ENCODE measurements around the gene SNW1. TPM values are rescaled to one million over a fixed set of nuclear protein-coding genes. Genes with fewer than 3 reads are reported as not detected.

SNW1 gene
- total RNA-seq = 44.7 and 57.8 TPM in 2 replicates

GRCh38 chr14:77760381-77761204, at the start of gene SNW1:
TSS of gene SNW1 (minus strand) at chr14:77761156. CDS start at chr14:77761127, 29 bp downstream.

DNA sequence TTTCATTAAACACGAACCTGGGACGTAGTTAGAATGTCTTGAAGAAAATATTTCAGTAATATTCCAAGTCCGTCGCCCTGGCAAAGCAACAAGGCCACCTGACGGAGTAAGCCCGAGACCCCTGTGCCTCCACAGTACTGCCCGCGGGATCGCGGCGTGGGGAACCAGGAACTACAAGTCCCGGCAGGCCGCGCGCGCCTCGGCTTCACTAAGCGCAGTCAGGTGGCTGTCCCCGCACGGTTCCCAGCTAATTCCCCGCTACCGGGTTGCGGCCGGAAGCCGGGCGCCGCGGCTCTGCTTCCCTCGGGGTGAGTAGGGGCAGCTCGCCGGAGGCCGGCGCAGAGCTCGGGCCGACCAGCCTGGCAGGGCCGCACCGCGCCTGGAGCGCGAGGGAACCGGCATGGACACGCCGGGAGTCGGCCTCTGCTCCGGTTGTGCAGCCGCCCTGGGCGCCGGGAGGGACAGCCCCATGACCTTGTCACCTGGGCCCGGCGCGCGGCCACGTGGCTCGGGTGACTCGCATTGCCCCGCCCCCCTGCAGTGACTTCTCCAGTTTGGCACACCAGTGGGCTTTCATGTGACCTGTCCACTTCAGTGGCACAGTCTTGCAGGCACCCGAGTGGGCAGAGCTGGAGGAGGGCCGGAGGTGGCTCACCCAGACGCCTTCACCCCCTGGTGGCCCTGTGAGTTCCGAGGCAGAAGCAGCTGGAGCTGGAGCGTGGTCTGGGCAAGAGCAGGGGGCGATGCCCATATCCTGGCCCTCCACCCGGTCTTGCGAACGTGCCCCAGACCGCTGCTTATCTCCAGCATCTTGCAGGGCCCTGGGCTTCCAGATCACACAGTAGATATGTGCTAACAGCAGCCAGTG, 39.1 kb upstream of the SNW1 start, which contains the start of gene ADCK1:
Gene ADCK1, plus strand, starts transcription at position 247 of the 868 bp plus-strand sequence. CDS start 18,870 bp downstream, outside the sequence.

DNA sequence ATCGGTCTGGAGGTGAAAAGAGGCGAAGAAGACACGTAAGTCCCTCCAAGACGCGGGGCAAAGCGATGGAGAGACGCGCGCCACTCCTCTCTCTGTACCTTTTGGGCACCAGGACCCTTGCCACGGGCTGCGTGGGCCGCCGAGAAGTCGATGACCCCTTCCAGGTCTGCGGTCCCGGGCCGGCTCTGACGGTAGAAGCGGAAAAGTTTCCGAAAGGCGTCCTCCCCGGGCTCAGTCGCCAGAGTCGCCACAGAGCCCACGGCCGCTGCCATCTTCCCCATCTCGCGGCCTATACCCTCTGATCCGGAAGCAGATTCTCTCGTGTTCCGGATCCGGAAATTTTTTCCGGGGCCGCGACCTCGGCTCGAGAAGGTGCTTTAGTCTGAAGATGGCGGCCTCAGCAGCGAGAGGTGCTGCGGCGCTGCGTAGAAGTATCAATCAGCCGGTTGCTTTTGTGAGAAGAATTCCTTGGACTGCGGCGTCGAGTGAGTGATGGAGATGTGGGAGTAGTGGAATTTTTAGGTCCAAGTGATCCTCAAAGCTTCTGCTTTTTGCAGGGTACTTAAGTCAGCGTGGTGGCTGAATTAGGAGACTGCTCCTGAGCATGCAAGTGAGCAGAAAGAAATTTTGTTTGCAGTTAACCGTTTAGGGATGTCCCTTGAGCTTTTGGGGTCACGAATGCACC, 53.1 kb downstream of the SNW1 start, which contains the start of the genes ALKBH1 and SLIRP:
Gene ALKBH1, minus strand, starts transcription at position 300 of the 685 bp plus-strand sequence. Its CDS starts 19 bp downstream, at position 281.
Gene SLIRP, plus strand, starts transcription at position 380 of the 685 bp plus-strand sequence. Its CDS starts 9 bp downstream, at position 389.

Other genes with a start within 250 kb of the SNW1 start
- gene SPTLC2, start 144.5 kb downstream of the SNW1 start, total RNA-seq = 30.0 and 32.3 TPM in 2 replicates
- gene ALKBH1, start 53.1 kb downstream of the SNW1 start, total RNA-seq = 11.0 and 12.7 TPM in 2 replicates
- gene SLIRP, start 53.1 kb downstream of the SNW1 start, total RNA-seq = 330 and 408 TPM in 2 replicates
- gene ADCK1, start 39.0 kb upstream of the SNW1 start, total RNA-seq = 11.2 and 16.3 TPM in 2 replicates

Measured in myometrial cell (primary cell).